HG02938 (cell line): Measurements from ENCODE around the gene YES1.
"Not testable (repeated sequence)": the region's sequence is repeated elsewhere in the genome, so short reads cannot be mapped to it uniquely, and the experiment has no call there.

Source experiments
- ATAC-seq: cut with Tn5 transposase; IDR thresholded peaks from one replicate; pipeline ENCODE4 v1.9.1; 2021; ENCODE audit warnings: mild to moderate bottlenecking, moderate library complexity; ENCODE audit not compliant: unreplicated experiment

Gene YES1

DNA sequence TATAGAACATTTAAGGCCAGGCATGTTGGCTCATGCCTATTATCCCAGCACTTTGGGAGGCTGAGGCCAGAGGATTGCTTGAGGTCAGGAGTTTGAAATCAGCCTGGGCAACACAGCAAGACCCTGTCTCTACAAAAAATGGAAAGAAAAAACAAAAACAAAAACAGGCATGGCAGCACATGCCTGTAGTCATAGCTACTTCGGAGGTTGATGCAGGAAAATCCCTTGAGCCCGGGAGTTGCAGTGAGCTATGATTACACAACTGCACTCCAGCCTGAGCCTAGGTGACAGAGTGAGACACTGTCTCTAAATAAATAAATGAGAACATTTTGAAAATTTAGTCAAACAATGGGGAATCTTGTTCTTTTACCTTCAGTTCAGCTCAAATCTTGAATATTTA is 12.1 kb upstream of the YES1 start:
- no peak for ATAC-seq

DNA sequence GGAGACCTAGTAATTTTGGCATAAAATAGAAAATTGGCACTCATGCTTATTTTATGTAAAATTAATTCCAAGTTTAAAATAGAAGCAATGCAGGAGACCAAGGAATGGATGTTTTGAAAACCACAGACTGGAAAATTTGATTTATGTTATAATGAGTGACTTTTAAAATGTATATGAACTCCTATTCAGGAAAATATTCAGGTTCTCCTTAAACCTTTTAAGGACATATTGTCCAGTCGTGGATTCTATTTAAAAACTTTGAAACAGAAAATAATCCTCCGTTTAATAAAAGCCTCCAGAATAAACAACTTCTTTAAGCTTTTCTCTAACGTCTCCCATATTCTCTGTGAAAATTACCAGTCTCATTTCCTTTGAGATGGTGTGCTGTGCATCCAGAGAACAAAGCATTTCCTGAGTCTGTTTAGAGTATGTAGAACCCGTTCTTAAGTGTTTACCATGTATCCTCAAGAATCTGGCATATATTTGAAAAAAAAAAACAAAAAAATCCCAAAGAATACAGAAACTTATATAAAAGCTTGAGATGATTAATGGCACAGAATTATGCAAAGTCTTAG is 8.6 kb upstream of the YES1 start:
- no peak for ATAC-seq

GRCh38 chr18:816869-817268 is 4.8 kb upstream of the YES1 start:
- no peak for ATAC-seq

- no peak for ATAC-seq
Observed at GRCh38 chr18:816088-816653, 4.1 kb upstream of the YES1 start.

DNA sequence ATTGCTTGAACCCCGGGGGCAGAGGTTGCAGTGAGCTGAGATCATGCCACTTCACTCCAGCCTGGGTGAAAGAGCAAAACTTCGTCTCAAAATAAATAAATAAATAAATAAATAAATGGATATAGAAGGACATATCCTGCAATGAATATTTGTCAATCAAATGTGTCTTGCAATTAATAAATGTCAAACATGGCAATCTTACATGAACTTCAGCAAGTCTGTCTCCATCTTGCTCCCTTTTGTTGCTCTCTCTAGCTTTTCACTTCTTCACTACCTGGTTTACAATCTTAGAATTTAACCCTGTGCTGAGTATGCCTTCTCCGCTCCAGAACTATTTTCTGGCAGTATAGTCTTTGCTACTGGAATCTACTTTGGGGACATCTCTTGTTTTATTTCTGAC is 3.3 kb upstream of the YES1 start:
- no peak for ATAC-seq

- ATAC-seq: no peak
Observed at GRCh38 chr18:814300-815084, 2.5 kb upstream of the YES1 start.

GRCh38 chr18:813172-814071 is 1.4 kb upstream of the YES1 start:
- ATAC-seq: peak; percentile 1

DNA sequence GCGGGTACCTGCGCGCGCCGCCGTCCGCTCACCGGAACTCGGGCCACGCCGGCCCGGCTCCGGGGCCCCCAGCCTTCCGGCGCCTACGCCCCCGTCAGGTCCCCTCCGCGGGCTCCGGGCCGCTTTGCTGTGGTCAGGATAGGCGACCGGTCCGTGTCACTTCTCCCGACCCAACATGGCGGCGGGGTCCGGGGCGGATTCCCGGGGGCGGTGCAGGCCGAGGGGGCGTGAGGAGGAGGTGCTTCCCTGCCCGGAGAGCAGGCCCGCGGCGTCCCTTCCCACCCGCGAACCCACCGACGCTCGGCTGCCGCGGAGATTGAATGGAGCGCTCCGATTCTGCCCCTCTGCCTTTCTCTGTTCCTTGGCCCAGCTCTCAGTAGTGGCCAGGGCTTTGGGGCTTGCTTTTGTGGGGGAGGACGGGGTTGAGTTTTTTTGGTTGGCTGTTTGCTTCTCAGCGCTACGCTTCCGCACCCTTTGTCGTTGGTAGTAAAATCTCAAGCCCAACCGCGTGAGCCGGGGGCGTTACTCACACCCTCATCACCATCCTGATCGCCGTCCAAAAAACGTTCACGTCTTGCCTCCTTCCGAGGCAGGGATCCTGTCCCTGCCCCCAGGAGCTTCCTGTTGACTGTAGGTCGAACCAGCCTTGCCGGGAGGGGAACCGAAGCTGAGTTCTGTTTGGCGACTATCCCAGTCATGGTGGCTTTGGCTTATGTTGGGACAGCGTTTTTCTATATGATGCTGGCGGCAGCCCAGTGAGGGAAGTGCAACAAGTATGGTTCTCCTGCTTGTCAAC is 532 bp upstream of the YES1 start:
- peak; percentile 38 for ATAC-seq

DNA sequence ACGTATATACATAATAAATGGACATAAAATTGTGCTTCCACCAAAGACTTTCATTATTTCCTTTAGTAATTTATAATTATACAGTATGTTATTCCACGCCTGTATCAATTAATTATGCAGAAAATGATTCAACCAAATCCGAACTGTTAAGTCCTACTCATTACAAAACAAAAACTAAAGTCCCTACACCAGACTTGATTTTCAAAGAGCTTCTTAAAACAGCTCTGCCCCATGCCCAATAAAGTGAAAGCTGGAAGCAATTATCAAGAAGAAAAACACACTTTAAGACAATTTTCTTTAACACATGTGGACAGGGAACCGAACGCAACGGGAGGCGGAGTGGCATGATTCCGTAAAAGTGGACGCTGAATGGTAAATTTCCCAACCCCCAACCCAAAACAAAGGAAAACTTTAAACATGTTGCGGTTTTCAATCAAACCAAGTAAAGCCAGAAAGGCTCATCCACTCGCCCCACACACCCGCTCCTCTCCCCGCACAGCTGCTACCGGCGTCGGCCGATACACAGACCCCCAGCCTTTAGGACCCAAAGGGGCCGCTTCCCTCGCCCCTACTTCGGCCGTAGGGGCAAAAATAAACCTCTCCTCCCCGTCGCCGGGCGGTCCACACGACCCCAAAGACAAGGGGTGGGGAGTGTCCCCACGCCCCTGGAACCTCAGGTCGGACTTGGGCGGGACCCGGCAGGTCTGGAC is 705 bp downstream of the YES1 start:
- ATAC-seq: peak; percentile 8

GRCh38 chr18:809985-810642 is 1.9 kb downstream of the YES1 start:
- peak; percentile 42 for ATAC-seq

- ATAC-seq: not testable (repeated sequence)
Observed at GRCh38 chr18:809228-809627, 2.8 kb downstream of the YES1 start.

- no peak for ATAC-seq
Observed at GRCh38 chr18:808502-808901, 3.5 kb downstream of the YES1 start.

DNA sequence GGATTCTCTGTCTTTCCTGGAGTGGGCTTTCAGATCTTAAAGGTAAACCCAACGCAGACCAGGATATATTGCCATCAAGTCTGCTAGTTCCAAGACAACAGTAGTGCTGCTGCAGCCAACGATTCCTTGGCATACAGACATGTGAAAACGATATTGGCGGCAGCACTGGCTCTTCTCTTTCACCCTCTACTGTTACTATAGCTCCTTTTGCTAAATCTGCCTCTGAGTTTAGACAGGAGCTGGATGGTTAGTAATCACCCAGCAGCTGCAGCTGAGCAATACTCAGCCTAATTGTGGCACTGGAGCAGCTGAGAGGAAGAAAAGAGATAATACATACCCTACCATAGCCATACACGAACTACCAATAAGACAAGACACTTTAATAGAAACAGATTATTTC is 4.0 kb downstream of the YES1 start:
- no peak for ATAC-seq

DNA sequence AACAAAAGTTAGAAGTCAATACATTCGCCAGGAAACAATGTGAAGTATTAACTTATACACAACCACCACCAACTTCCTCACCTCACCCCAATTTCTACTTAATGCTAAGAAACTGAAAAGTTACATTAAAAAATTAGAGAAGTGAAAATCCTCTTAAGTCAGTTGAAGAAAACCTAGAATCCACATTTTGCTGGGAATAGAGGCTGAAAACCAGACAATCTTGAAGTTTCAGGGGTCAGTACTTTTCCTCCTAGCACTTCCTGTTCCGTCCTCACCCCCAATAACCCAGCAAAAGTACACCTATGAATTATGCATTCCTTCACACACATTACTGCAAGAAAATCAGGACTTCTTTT is 6.3 kb downstream of the YES1 start:
- peak; percentile 29 for ATAC-seq

GRCh38 chr18:805008-805754 is 6.9 kb downstream of the YES1 start:
- peak; percentile 36 for ATAC-seq

- ATAC-seq: no peak
Observed at GRCh38 chr18:801137-801536, 10.9 kb downstream of the YES1 start.

- no peak for ATAC-seq
Observed at GRCh38 chr18:799943-800342, 12.1 kb downstream of the YES1 start.

DNA sequence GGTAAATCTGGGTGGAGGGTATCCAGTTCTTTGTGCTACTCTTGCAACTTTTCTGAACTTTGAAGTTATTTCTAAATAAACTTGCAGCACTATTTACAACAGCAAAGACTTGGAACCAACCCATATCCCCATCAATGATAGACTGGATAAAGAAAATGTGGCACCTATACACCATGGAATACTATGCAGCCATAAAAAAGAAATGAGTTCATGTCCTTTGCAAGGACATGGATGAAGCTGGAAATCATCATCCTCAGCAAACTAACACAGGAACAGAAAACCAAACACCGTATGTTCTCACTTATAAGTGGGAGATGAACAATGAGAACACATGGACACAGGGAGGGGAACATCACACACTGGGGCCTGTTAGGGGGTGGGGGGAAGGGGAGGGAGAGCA is 16.7 kb downstream of the YES1 start:
- ATAC-seq: not testable (repeated sequence)

- no peak for ATAC-seq
Observed at GRCh38 chr18:789397-789796, 22.6 kb downstream of the YES1 start.
